Activated naive CD8-positive, alpha-beta T cell treated with anti-CD3 and anti-CD28 coated beads, Interleukin-2, amount 10 ng/mL, durations not matched to agents 7 days and 5 days (primary cell): Measurements from ENCODE around the gene CPPED1. TPM values are rescaled to one million over a fixed set of nuclear protein-coding genes. Genes with fewer than 3 reads are reported as not detected.
A peak's percentile ranks its signal among the peaks of the same experiment; 100 is the strongest.

Experiments
- ATAC-seq: fragments of 150-1000 bp; cut with Tn5 transposase; one replicate; pipeline ENCODE4 v1.10.0; 2021; ENCODE audit warnings: low read depth, moderate library complexity
- POLR2A ChIA-PET: fragments of 350-600 bp; sonication (Branson Sonifier 250); formaldehyde crosslinking; loops from one replicate; lab custom pipeline; 2021; ENCODE audit warnings: antibody characterized with exemption; lab: Charles Lee
- DNase-seq: peaks from one replicate; pipeline ENCODE4 v3.0.0; 2021
- H3K27ac Mint-ChIP-seq: one replicate; pipeline ENCODE4 v1.8.0; 2022; ENCODE audit warnings: mild to moderate bottlenecking, mixed read lengths
- H3K27me3 Mint-ChIP-seq: one replicate; pipeline ENCODE4 v1.8.0; 2022; ENCODE audit warnings: mild to moderate bottlenecking, moderate library complexity, mixed read lengths
- H3K36me3 Mint-ChIP-seq: one replicate; pipeline ENCODE4 v1.8.0; 2021; ENCODE audit warnings: mild to moderate bottlenecking, mixed read lengths
- H3K4me1 Mint-ChIP-seq: one replicate; pipeline ENCODE4 v1.8.0; 2021; ENCODE audit warnings: mixed read lengths
- H3K4me3 Mint-ChIP-seq: one replicate; pipeline ENCODE4 v1.8.0; 2022; ENCODE audit warnings: mild to moderate bottlenecking, moderate library complexity, mixed read lengths
- H3K9me3 Mint-ChIP-seq: one replicate; pipeline ENCODE4 v1.8.0; 2021; ENCODE audit warnings: mixed read lengths
- total RNA-seq, 2 experiments: library from RNA; stranded (reverse); gene quantifications; one replicate each; pipeline ENCODE4 v1.2.3, GENCODE V29; 2021

The CPPED1 gene
- total RNA-seq, 2 experiments from 2014 or later: 7.8 to 9.7 TPM

DNA sequence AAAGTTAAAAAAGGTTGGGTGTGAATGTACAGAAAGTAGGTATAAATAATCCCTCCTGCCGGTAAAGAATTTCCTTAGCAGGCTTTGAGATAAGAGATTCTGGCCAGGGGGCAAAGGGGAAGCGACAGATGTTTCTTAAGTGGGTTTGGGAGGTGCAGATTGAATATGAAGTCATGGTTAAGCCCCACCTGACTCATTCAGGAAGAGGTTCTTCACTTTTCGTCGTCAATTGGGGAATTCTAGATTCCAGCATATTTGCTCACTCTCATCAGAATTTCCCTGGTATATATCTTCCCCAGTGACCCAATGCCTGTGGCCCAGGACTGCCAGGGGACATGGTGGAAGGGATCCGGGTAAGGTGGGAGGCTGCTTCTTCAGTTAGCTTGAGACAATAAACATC, 127.8 kb downstream of the CPPED1 start:
- peaks cover 16% of the 10 kb centered on the region for H3K4me1 Mint-ChIP-seq
- DNase-seq (no peak), ATAC-seq (no peak)
- H3K9me3 Mint-ChIP-seq: peaks cover 4% of the 10 kb centered on the region
- H3K27me3 Mint-ChIP-seq: no peaks in the 10 kb centered on the region
- H3K4me3 Mint-ChIP-seq: no peak overlapping the region
- POLR2A ChIA-PET: no interaction called here
- H3K36me3 Mint-ChIP-seq: peaks cover 9% of the 10 kb centered on the region
- H3K27ac Mint-ChIP-seq: no peak overlapping the region

DNA sequence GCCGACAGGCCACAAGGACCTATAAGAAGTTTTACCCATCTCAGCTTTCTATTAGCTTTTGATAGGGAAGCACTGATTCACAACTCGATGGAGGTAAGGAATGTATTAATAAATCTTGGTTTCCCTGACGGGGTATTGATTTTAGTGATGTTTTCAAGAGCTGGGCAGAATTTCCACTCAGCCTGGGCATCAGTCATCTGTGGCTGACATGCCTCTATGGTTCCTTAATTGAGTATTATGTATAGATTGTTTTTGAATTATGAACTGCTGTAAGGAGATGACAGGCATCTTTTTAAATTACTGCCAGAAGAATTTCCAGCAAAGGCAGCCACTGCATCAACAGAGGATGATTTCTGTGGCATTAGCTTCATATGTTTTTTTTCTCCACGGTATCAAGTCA, 128.6 kb downstream of the CPPED1 start:
- peaks cover 6% of the 10 kb centered on the region for H3K9me3 Mint-ChIP-seq
- no peaks in the 10 kb centered on the region for H3K27me3 Mint-ChIP-seq
- DNase-seq (no peak), ATAC-seq (no peak)
- peaks cover 16% of the 10 kb centered on the region for H3K4me1 Mint-ChIP-seq
- POLR2A ChIA-PET: no interaction called here
- H3K36me3 Mint-ChIP-seq: peaks cover 12% of the 10 kb centered on the region
- no peak overlapping the region for H3K27ac Mint-ChIP-seq
- no peak overlapping the region for H3K4me3 Mint-ChIP-seq

DNA sequence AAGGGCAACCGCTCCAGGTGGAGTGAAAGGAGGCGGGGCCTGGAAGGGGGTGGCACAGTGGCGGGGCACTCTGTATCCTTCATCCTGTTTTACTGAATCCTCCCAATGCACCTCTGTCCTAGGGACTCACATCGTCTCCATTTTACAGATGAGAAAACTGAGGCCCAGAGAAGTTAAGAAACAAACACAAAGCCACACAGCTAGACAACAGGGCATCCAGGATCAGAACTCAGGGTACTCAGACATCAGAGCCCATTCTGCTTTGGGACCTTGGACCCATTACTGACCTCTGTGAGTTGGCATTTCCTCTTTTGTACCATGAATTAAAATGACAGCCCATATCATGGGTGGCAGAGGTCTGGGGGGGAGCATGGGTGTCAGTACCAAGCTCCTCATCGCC, 129.2 kb downstream of the CPPED1 start:
- POLR2A ChIA-PET: no interaction called here
- ATAC-seq: no peak
- Mint-ChIP-seq H3K36me3 (peaks cover 12% of the 10 kb centered on the region), H3K9me3 (peaks cover 6% of the 10 kb centered on the region), H3K4me1 (peaks cover 16% of the 10 kb centered on the region), H3K4me3 (no peak overlapping the region), H3K27me3 (no peaks in the 10 kb centered on the region), H3K27ac (no peak overlapping the region)
- DNase-seq: no peak

DNA sequence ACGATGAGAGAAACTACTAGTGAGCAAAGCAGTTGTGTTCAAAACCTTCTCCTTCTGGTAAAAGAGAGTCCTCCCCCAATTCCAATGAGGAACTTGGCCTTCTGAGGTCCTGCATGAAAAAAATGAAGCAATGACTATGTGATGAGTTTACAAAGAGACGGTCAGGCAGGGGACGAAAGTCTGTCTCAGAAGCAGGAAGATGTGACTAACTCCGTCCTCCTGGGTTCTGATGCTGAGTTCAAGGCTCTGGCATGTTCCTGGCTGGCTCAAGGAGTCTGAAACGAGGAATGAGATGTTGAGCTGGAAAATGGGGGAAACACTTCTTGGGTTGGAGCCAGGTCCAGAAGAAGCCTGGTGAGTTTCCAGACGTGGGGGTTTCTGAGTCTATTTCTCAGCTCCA, 129.6 kb downstream of the CPPED1 start:
- H3K27me3 Mint-ChIP-seq: no peaks in the 10 kb centered on the region
- H3K9me3 Mint-ChIP-seq: peaks cover 8% of the 10 kb centered on the region
- ATAC-seq (no peak), DNase-seq (no peak)
- H3K36me3 Mint-ChIP-seq: peaks cover 15% of the 10 kb centered on the region
- peaks cover 16% of the 10 kb centered on the region for H3K4me1 Mint-ChIP-seq
- no peak overlapping the region for H3K27ac Mint-ChIP-seq
- no peak overlapping the region for H3K4me3 Mint-ChIP-seq
- POLR2A ChIA-PET: no interaction called here

DNA sequence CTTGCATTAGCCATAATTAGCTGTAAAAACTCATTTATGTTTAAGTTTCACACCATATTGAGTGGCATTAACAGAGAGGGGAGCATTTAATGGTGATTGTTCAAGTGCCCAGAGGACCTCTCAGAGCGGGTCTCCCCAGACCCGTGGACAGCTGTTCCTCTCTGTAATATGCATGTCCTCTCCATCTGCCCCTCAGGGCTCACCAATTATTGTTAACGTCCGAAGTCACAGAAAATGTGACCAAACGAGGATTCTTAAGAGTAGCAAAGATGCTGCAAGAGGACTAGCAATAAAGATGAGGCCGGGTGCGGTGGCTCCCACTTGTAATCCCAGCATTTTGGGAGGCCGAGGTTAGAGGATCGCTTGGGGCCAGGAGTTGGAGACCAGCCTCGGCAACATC, 130.2 kb downstream of the CPPED1 start:
- Mint-ChIP-seq H3K36me3 (peaks cover 21% of the 10 kb centered on the region), H3K4me1 (peaks cover 16% of the 10 kb centered on the region), H3K9me3 (peaks cover 11% of the 10 kb centered on the region), H3K27me3 (no peaks in the 10 kb centered on the region), H3K27ac (no peak overlapping the region), H3K4me3 (no peak overlapping the region)
- ATAC-seq: no peak
- POLR2A ChIA-PET: no interaction called here
- no peak for DNase-seq

DNA sequence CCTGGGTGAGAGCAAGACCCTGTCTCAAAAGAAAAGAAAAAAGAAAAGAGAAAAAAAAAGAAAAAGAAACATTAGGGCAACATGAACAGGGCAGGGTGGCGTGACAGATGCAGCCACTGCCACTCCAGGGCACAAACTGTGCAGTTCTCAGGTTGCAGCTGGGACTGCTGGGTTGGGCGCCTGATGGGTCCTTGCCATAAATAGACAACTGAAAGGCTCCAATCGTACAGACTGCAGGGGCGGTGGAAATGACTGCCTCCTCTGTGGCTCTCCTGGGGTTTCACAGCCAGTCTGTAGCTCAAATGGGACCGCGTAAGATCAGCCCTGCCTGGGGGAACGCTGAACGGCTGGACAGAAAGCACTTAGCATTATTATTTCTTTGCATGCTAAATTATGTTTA, 130.7 kb downstream of the CPPED1 start:
- H3K27ac Mint-ChIP-seq: no peak overlapping the region
- ATAC-seq: no peak
- peaks cover 19% of the 10 kb centered on the region for H3K36me3 Mint-ChIP-seq
- no peak overlapping the region for H3K4me3 Mint-ChIP-seq
- H3K4me1 Mint-ChIP-seq: peaks cover 16% of the 10 kb centered on the region
- POLR2A ChIA-PET: no interaction called here
- peaks cover 11% of the 10 kb centered on the region for H3K9me3 Mint-ChIP-seq
- H3K27me3 Mint-ChIP-seq: no peaks in the 10 kb centered on the region
- no peak for DNase-seq

DNA sequence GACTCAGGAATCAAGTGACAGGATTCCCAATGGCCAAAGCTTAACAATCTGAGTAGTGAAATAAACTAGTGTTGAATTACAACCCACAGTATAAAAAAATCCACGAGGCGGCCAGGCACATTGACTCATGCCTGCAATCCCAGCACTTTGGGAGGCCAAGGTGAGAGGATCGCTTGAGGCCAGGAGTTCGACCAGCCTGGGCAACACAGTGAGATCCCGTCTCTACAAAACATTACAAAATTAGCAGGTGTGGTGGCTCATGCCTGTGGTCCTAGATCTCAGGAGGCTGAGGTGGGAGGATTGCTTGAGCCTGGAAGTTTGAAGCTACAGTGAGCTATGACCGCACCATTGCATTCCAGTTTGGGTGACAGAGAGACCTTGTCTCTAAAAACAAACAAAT, 133.8 kb downstream of the CPPED1 start:
- Mint-ChIP-seq H3K4me1 (no peaks in the 10 kb centered on the region), H3K9me3 (peaks cover 17% of the 10 kb centered on the region), H3K27ac (no peak overlapping the region), H3K36me3 (peaks cover 23% of the 10 kb centered on the region), H3K4me3 (no peak overlapping the region), H3K27me3 (no peaks in the 10 kb centered on the region)
- POLR2A ChIA-PET: no interaction called here
- ATAC-seq (no peak), DNase-seq (no peak)

DNA sequence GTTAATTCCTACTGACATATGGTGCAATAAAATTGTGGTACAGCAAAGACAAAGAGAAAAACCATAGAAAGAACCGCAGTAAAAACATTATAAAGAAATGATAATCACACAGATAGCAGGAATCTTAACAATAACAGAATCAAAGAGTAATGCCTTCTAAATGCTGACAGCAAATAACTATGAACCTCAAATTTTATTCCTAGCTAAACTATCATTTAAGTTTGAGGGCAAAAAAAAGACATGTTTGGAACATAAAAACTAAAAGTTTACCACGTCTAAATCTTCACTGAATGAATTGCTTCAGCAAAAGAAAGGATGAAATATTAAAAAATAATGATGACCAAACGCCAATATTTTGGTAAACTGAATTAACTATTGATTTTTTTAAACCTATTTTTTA, 135.8 kb downstream of the CPPED1 start:
- Mint-ChIP-seq H3K27me3 (no peaks in the 10 kb centered on the region), H3K4me1 (no peaks in the 10 kb centered on the region), H3K36me3 (peaks cover 33% of the 10 kb centered on the region), H3K4me3 (no peak overlapping the region), H3K27ac (no peak overlapping the region), H3K9me3 (peaks cover 19% of the 10 kb centered on the region)
- DNase-seq (no peak), ATAC-seq (no peak)
- POLR2A ChIA-PET: no interaction called here

DNA sequence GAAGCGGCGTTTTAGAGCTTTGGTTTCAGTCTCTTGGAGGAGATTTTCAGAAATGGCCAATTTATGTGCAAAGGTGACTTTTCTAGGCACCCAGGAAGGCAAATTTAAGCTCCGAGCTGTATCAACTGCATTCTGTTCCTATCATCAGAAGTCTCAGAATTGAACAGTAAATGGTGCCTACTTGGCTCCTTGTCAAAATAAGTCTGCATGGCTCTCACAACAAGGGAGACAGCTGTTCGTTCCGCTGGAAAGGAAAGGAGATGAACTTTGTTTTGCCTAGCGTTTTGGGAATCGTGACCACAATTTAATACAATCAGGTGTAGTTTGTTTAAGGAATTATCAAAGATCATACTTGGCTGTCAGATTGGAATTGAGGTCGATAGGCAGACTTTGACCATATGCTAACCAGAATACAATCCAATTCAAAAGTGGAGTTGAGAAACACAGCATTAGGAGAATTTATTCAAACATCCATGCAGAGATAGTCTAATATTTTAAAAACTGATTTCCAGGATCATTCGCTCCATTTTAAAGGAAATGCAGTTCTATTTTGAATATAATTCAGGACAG, 139.4 kb downstream of the CPPED1 start:
- no peak overlapping the region for H3K27ac Mint-ChIP-seq
- H3K27me3 Mint-ChIP-seq: no peaks in the 10 kb centered on the region
- ATAC-seq (no peak), DNase-seq (no peak)
- H3K4me3 Mint-ChIP-seq: no peak overlapping the region
- POLR2A ChIA-PET: no interaction called here
- no peaks in the 10 kb centered on the region for H3K4me1 Mint-ChIP-seq
- H3K36me3 Mint-ChIP-seq: peaks cover 38% of the 10 kb centered on the region
- H3K9me3 Mint-ChIP-seq: peaks cover 20% of the 10 kb centered on the region

DNA sequence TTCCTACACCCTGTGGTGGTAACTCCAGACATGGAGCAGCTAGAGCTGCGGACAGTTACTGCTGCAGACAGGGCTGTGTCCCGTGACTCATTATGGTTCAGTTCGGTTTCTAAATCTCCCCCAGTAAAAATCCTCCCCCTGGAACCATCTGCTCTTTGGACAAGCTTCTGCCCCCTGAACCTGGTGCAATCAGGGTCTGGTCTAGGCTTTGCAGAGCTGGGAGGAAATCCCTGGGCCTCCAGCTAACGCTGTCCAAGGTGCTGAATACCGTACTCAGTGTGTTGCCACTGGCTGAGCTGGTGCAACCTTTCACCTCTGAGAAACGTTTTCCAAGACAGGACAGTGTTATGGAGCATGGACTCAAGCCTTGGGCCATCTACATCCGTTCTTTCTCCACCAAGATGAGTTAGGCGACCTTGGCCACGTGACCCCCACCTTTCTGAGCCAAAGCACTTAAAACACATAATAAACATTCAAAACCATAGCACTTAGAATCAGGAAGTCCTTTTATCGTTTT, 142.0 kb downstream of the CPPED1 start:
- Mint-ChIP-seq H3K27ac (no peak overlapping the region), H3K4me1 (no peaks in the 10 kb centered on the region), H3K4me3 (no peak overlapping the region), H3K36me3 (peaks cover 24% of the 10 kb centered on the region), H3K9me3 (peaks cover 10% of the 10 kb centered on the region), H3K27me3 (no peaks in the 10 kb centered on the region)
- POLR2A ChIA-PET: no interaction called here
- ATAC-seq: peak; percentile 42
- DNase-seq: peak; percentile 39

DNA sequence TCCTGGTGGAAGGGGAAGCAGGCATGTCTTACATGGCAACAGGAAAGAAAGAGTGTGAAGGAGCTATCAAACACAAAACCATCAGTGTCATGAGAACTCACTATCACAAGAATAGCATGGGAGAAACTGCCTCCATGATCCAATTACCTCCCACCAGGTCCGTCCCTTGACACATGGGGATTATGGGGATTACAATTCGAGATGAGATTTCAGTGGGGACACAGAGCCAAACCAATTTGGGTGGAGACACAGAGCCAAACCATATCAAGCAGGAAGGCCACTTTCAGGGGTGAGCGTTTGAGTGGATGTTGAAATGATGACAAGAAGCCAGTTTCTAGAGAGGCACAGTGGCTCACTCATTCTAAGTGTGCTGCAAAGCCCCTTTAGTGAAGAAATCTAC, 143.8 kb downstream of the CPPED1 start:
- no peak for DNase-seq
- no peak overlapping the region for H3K4me3 Mint-ChIP-seq
- no peak for ATAC-seq
- no peaks in the 10 kb centered on the region for H3K27me3 Mint-ChIP-seq
- POLR2A ChIA-PET: interaction anchor here (0.6 kb wide), 1 partner anchor 362 kb away, joined by 3 read pairs; no protein-coding TSS in a partner anchor
- H3K9me3 Mint-ChIP-seq: peaks cover 8% of the 10 kb centered on the region
- no peak overlapping the region for H3K27ac Mint-ChIP-seq
- no peaks in the 10 kb centered on the region for H3K4me1 Mint-ChIP-seq
- peaks cover 20% of the 10 kb centered on the region for H3K36me3 Mint-ChIP-seq

DNA sequence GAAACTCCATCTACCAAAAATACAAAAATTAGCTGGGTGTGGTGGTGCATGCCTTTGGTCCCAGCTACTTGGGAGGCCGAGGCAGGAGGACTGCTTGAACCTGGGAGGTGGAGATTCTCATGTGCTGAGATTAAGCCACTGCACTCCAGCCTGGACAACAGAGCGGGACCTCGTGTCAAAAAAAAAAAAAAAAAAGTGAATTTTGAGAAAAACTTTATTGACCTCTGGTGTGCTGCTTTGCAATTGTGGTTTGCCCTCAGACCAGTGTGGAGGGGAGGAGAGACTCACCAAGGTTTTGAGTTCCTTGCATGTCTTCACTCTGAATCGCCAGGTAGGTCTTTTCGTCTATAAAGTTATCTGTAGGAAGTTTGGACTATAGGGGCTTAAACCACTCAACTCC, 145.2 kb downstream of the CPPED1 start:
- Mint-ChIP-seq H3K4me1 (no peaks in the 10 kb centered on the region), H3K36me3 (peaks cover 14% of the 10 kb centered on the region), H3K27ac (no peak overlapping the region), H3K4me3 (no peak overlapping the region), H3K27me3 (no peaks in the 10 kb centered on the region), H3K9me3 (peaks cover 6% of the 10 kb centered on the region)
- POLR2A ChIA-PET: no interaction called here
- ATAC-seq (no peak), DNase-seq (no peak)

DNA sequence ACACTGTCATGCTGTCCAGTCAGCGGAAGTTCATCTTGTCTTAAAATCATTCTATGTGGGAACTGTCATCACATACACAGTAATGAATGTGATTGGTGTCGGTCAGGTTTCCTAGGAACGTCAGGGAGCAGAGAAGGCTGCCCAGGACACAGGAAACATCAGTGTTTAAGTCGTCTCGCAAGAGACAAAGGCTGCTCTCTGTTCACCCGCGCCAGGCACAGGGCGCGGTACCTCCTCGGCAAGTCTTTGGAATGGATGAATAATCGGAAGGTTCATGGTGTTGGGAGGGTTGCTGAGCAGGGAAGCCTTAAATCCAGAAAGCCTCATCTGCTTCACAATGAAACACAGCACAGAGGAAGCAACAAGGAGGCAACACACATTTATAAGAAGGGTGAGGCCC, 148.2 kb downstream of the CPPED1 start:
- ATAC-seq: no peak
- Mint-ChIP-seq H3K27me3 (no peaks in the 10 kb centered on the region), H3K4me3 (no peak overlapping the region), H3K36me3 (no peaks in the 10 kb centered on the region), H3K4me1 (no peaks in the 10 kb centered on the region), H3K27ac (no peak overlapping the region), H3K9me3 (peaks cover 2% of the 10 kb centered on the region)
- POLR2A ChIA-PET: no interaction called here
- no peak for DNase-seq

DNA sequence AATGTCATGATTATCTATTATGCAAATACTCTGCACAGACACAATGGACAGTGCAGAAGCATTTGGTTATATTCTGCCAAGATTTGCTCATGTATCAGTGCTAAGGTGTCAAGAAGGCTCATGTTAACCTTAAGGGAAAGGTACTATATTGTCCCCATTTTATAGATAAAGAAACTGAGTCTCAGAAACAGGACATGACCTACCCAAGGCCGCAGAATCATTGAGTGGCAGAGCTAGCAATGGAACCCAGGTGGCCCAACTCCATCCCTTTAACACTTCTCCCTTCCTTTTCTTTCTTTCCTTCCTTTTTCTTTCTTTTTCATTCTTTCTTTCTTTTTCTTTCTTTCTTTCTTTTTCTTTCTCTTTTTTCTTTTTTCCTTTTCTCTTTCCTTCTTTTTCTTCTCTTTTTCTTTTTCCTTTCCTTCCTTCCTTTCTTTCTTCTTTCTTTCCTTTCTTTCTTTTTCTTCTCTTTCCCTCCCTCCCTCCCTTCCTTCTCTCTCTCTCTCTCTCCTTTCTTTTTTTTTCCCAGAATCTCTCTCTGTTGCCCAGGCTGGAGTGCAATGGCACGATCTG, 149.8 kb downstream of the CPPED1 start:
- peaks cover 1% of the 10 kb centered on the region for H3K9me3 Mint-ChIP-seq
- no peak for DNase-seq
- POLR2A ChIA-PET: no interaction called here
- ATAC-seq: no peak
- no peaks in the 10 kb centered on the region for H3K4me1 Mint-ChIP-seq
- no peaks in the 10 kb centered on the region for H3K36me3 Mint-ChIP-seq
- H3K27ac Mint-ChIP-seq: no peak overlapping the region
- no peak overlapping the region for H3K4me3 Mint-ChIP-seq
- H3K27me3 Mint-ChIP-seq: no peaks in the 10 kb centered on the region
